ENCODE results near the gene DESI1.
"Not testable (repeated sequence)": the region's sequence is repeated elsewhere in the genome, so short reads cannot be mapped to it uniquely, and the experiment has no call there.

DESI1 gene

GRCh38 chr22:41565403-41566054 is 55.3 kb downstream of the DESI1 start:
- no peak for DNase-seq (ENCODE audit: insufficient read length, low spot score)
- no peak for TF ChIP-seq CTCF (IDR thresholded peaks at IDR 0.05; ENCODE audit: insufficient read depth, missing control alignments)
- no peak for FAIRE-seq

GRCh38 chr22:41564563-41564962 is 56.3 kb downstream of the DESI1 start:
- no peak for FAIRE-seq
- TF ChIP-seq CTCF (IDR thresholded peaks at IDR 0.05; ENCODE audit: insufficient read depth, missing control alignments) = no peak
- DNase-seq (ENCODE audit: insufficient read length, low spot score) = no peak

- DNase-seq (ENCODE audit: insufficient read length, low spot score) (no peak), FAIRE-seq (no peak)
- TF ChIP-seq CTCF (IDR thresholded peaks at IDR 0.05; ENCODE audit: insufficient read depth, missing control alignments) = no peak
These were observed 57.7 kb downstream of the DESI1 start for GRCh38 chr22:41563051-41563711.

GRCh38 chr22:41562461-41562860 is 58.4 kb downstream of the DESI1 start:
- TF ChIP-seq CTCF (IDR thresholded peaks at IDR 0.05; ENCODE audit: insufficient read depth, missing control alignments) = no peak
- no peak for DNase-seq (ENCODE audit: insufficient read length, low spot score)
- FAIRE-seq = no peak

GRCh38 chr22:41561788-41562187 is 59.1 kb downstream of the DESI1 start:
- TF ChIP-seq CTCF (IDR thresholded peaks at IDR 0.05; ENCODE audit: insufficient read depth, missing control alignments) = no peak
- DNase-seq (ENCODE audit: insufficient read length, low spot score) (no peak), FAIRE-seq (no peak)

GRCh38 chr22:41561335-41561734 is 59.5 kb downstream of the DESI1 start:
- FAIRE-seq = no peak
- no peak for DNase-seq (ENCODE audit: insufficient read length, low spot score)
- TF ChIP-seq CTCF (IDR thresholded peaks at IDR 0.05; ENCODE audit: insufficient read depth, missing control alignments) = no peak

GRCh38 chr22:41560095-41560471 is 60.8 kb downstream of the DESI1 start:
- DNase-seq (ENCODE audit: insufficient read length, low spot score) (no peak), FAIRE-seq (no peak)
- TF ChIP-seq CTCF (IDR thresholded peaks at IDR 0.05; ENCODE audit: insufficient read depth, missing control alignments) = no peak

- DNase-seq (ENCODE audit: insufficient read length, low spot score); FAIRE-seq: not testable (repeated sequence)
These were observed 62.6 kb downstream of the DESI1 start for GRCh38 chr22:41558241-41558630.
